Measurements from ENCODE around the gene REEP1. TPM values are rescaled to one million over a fixed set of nuclear protein-coding genes. Genes with fewer than 3 reads are reported as not detected.

The REEP1 gene
- polyA plus RNA-seq, 1 experiment, result 0.10 TPM

GRCh38 chr2:86297382-86298147, 39.9 kb downstream of the REEP1 start:
- DNase-seq (ENCODE audit: low read depth, low spot score), result no peak
- ChIA-PET POLR2A (no interaction called here), CTCF (no interaction called here)
- H3K27me3 ChIP-seq (ENCODE audit: control insufficient read depth, insufficient read depth, low read length), result peaks cover 20% of the 10 kb centered on the region
- no peak for TF ChIP-seq CTCF (IDR thresholded peaks at IDR 0.05; ENCODE audit: low read depth, low read length)
- H3K4me3 ChIP-seq (ENCODE audit: low read depth, low read length), result no peak overlapping the region
- no peaks in the 10 kb centered on the region for H3K9me3 ChIP-seq (ENCODE audit: control insufficient read depth, insufficient read depth, low read length)
- H3K27ac ChIP-seq (ENCODE audit: low read depth, low read length), result no peak overlapping the region

DNA sequence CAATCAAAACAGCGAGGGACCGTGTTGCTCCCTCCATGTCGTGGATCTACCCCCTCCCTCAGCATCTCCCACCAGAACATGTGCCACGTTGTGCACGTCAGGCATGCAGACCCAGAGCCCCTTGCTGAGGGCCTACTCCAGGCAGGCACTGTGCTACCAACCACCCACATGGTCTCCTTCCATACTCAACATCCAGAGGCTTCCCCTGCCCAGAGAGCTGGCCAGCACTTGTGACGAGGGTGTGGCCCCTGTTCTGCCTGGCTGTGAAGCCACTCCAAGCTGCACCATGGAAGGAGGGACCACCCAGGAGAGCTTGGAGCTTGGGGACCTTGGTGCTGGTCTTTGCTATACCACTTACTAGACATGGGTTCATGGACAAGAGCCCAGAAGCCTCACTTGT, 40.5 kb downstream of the REEP1 start:
- Histone ChIP-seq H3K27me3 (ENCODE audit: control insufficient read depth, insufficient read depth, low read length) (peaks cover 18% of the 10 kb centered on the region), H3K27ac (ENCODE audit: low read depth, low read length) (no peak overlapping the region), H3K9me3 (ENCODE audit: control insufficient read depth, insufficient read depth, low read length) (no peaks in the 10 kb centered on the region), H3K4me3 (ENCODE audit: low read depth, low read length) (no peak overlapping the region)
- no peak for DNase-seq (ENCODE audit: low read depth, low spot score)
- ChIA-PET POLR2A (no interaction called here), CTCF (no interaction called here)
- TF ChIP-seq CTCF (IDR thresholded peaks at IDR 0.05; ENCODE audit: low read depth, low read length), result no peak

DNA sequence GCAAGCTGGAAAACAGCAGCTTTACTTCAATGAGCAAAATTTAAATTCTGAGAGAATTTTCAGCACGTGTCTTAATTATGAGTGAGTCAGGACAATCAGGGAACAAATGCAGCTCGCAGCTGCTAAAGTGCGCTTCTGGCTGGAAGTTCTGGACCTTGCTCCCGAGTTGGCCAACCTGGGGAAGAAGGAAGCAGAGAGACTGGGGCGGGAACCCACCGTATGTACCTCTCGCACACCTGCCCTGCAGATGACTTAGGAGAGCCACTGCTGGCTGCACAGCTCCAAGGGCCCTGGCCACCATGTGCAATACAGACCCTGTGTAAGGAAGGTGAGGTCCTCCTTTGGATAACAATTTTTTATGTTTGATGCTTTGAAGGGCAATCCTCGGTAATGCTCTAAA, 42.4 kb downstream of the REEP1 start:
- Histone ChIP-seq H3K4me3 (ENCODE audit: low read depth, low read length) (no peak overlapping the region), H3K27ac (ENCODE audit: low read depth, low read length) (no peak overlapping the region), H3K9me3 (ENCODE audit: control insufficient read depth, insufficient read depth, low read length) (no peaks in the 10 kb centered on the region), H3K27me3 (ENCODE audit: control insufficient read depth, insufficient read depth, low read length) (peaks cover 18% of the 10 kb centered on the region)
- CTCF ChIA-PET, result no interaction called here
- POLR2A ChIA-PET, result no interaction called here
- TF ChIP-seq CTCF (IDR thresholded peaks at IDR 0.05; ENCODE audit: low read depth, low read length), result no peak
- DNase-seq (ENCODE audit: low read depth, low spot score), result no peak

- H3K9me3 ChIP-seq (ENCODE audit: control insufficient read depth, insufficient read depth, low read length), result no peaks in the 10 kb centered on the region
- H3K4me3 ChIP-seq (ENCODE audit: low read depth, low read length), result no peak overlapping the region
- H3K27me3 ChIP-seq (ENCODE audit: control insufficient read depth, insufficient read depth, low read length), result peaks cover 15% of the 10 kb centered on the region
- no peak overlapping the region for H3K27ac ChIP-seq (ENCODE audit: low read depth, low read length)
- TF ChIP-seq CTCF (IDR thresholded peaks at IDR 0.05; ENCODE audit: low read depth, low read length), result no peak
- DNase-seq (ENCODE audit: low read depth, low spot score), result no peak
- CTCF ChIA-PET, result no interaction called here
- POLR2A ChIA-PET, result no interaction called here
These were observed 43.8 kb downstream of the REEP1 start for GRCh38 chr2:86293612-86294011.

DNA sequence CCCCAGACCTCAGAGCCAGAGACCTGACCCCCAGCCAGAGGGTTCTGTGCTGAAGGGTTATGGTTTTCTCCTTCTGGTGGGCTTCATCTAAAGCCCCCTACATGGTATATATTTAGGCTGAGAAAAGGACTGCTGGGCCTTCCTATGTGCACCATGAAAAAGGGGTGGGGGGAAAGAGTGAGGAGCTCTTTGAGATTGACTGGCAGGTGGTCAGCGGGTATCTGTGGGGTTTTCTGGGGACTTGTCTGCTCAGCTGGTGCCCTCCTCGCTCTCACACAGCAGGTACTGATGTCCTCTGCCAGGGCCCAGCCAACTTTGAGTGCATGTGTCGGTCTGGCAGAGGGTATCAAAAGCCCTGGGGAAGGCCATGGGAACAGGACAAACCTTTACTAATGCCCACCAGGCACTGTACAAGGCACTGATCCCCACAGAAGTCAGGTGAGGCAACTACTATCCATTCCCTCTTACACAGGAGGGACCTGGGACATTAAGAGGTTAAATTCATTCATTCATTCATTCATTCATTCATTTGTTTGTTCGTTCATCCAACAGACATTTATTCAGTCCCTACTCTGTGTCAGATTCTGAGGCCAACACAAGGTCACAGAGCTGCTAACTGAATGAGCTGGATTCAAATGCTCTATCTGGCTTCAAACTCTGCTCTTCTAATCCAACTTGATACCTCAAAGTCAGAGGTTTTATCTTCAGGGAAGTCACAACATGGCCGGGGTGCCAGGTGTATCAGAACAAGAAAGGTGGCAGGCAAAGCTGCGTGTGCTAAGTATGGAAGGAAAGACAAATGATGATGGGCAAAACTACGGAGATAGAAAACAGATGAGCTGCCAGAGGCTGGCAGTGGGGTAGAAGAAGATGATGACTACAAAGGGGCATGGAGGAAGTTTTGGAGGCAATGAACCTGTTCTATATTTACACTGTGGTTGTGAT, 44.6 kb downstream of the REEP1 start:
- peaks cover 15% of the 10 kb centered on the region for H3K27me3 ChIP-seq (ENCODE audit: control insufficient read depth, insufficient read depth, low read length)

More for the DNA sequence above, 44.6 kb downstream of the REEP1 start:
- H3K4me3 ChIP-seq (ENCODE audit: low read depth, low read length), result no peak overlapping the region
- no peak overlapping the region for H3K27ac ChIP-seq (ENCODE audit: low read depth, low read length)
- CTCF ChIA-PET, result no interaction called here
- TF ChIP-seq CTCF (IDR thresholded peaks at IDR 0.05; ENCODE audit: low read depth, low read length), result no peak
- no peaks in the 10 kb centered on the region for H3K9me3 ChIP-seq (ENCODE audit: control insufficient read depth, insufficient read depth, low read length)
- POLR2A ChIA-PET, result no interaction called here
- no peak for DNase-seq (ENCODE audit: low read depth, low spot score)
